ENCODE measurements around the gene RAMP3. TPM values are rescaled to one million over a fixed set of nuclear protein-coding genes. Genes with fewer than 3 reads are reported as not detected.

The RAMP3 gene
- total and polyA plus RNA-seq, 2 donors (not counting 1 experiment from before 2014, with no cell fraction given) = not detected

- H3K4me1 ChIP-seq (ENCODE audit: control insufficient read depth in 2 of 2, insufficient read depth in 2 of 2, low read length in 2 of 2) = peaks cover 12 to 17% of the 10 kb centered on the region in 2 donors
- H3K9ac ChIP-seq (ENCODE audit: low read length) = no peak overlapping the region
- no peaks in the 10 kb centered on the region for H3K79me2 ChIP-seq (ENCODE audit: control insufficient read depth, insufficient read depth, low read length)
- H4K20me1 ChIP-seq (ENCODE audit: control insufficient read depth, insufficient read depth, low read length, poor library complexity, severe bottlenecking) = no peaks in the 10 kb centered on the region
- no peak overlapping the region for H3K27ac Mint-ChIP-seq
- H3K9me3 Mint-ChIP-seq (ENCODE audit: insufficient read depth) = no peaks in the 10 kb centered on the region
- ChIA-PET CTCF (interaction anchor here (1.5 to 4.5 kb wide), 3 partner anchors 103 to 698 kb away, joined by 5 to 27 read pairs (median 10); no protein-coding TSS in a partner anchor), POLR2A (no interaction called here)
- H3K27ac ChIP-seq (ENCODE audit: low read length in 2 of 2) = no peak overlapping the region
- H3K36me3 ChIP-seq (replicated peaks in 1 of 2; ENCODE audit: control extremely low read depth in 1 of 2, control insufficient read depth in 1 of 2, extremely low read depth in 1 of 2, insufficient read depth in 2 of 2, low read length in 1 of 2) = no peaks in the 10 kb centered on the region
- H3K4me2 ChIP-seq (replicated peaks; ENCODE audit: low read depth, low read length, poor library complexity, severe bottlenecking) = peak overlapping the region; percentile 52
- intact Hi-C loops (cut with micrococcal nuclease) = no loop called here
- H3K4me3 ChIP-seq (ENCODE audit: control extremely low read depth in 1 of 5, extremely low read depth in 1 of 5, insufficient read depth in 1 of 5, low read depth in 2 of 5, low read length in 4 of 5) = no peak overlapping the region
- TF ChIP-seq EZH2 (IDR thresholded peaks at IDR 0.05; ENCODE audit: borderline replicate concordance, insufficient read depth, low read depth, low read length, poor library complexity, severe bottlenecking) (no peak), CTCF (IDR thresholded peaks at IDR 0.05) (no peak)
- DNase-seq (no peak), ATAC-seq (ENCODE audit: low read depth) (no peak)
- WGBS (ENCODE audit: insufficient coverage) = 92% methylated on average over 6 of the region's 8 CpGs
- H3K27me3 Mint-ChIP-seq = peaks cover 38% of the 10 kb centered on the region
- H3K9me3 ChIP-seq (ENCODE audit: control extremely low read depth in 1 of 3, control insufficient read depth in 2 of 3, insufficient read depth in 1 of 3, low read length in 2 of 3) = no peaks in the 10 kb centered on the region
- peaks cover 20% of the 10 kb centered on the region for H3K4me1 Mint-ChIP-seq
- no peak overlapping the region for H2AFZ ChIP-seq (ENCODE audit: insufficient read depth, low read depth, low read length, poor library complexity, severe bottlenecking)
- H3K27me3 ChIP-seq (replicated peaks in 1 of 4; ENCODE audit: control extremely low read depth in 1 of 4, control insufficient read depth in 3 of 4, insufficient read depth in 4 of 4, low read length in 3 of 4) = peaks cover 0 to 42% (median 13%) of the 10 kb centered on the region in 4 experiments
- H3K4me3 Mint-ChIP-seq = peak overlapping the region; percentile 1
Observed at GRCh38 chr7:45156516-45157272, 897 bp upstream of the RAMP3 start.

- H3K79me2 ChIP-seq (ENCODE audit: control insufficient read depth, insufficient read depth, low read length) = no peaks in the 10 kb centered on the region
- H3K36me3 ChIP-seq (replicated peaks in 1 of 2; ENCODE audit: control extremely low read depth in 1 of 2, control insufficient read depth in 1 of 2, extremely low read depth in 1 of 2, insufficient read depth in 2 of 2, low read length in 1 of 2) = no peaks in the 10 kb centered on the region
- peaks cover 42% of the 10 kb centered on the region for H3K27me3 Mint-ChIP-seq
- peaks cover 20% of the 10 kb centered on the region for H3K4me1 Mint-ChIP-seq
- no peak for TF ChIP-seq CTCF (IDR thresholded peaks at IDR 0.05)
- 9% methylated on average over 14 of the region's 14 CpGs for WGBS (ENCODE audit: insufficient coverage)
- no peaks in the 10 kb centered on the region for H3K9me3 ChIP-seq (ENCODE audit: control extremely low read depth in 1 of 3, control insufficient read depth in 2 of 3, insufficient read depth in 1 of 3, low read length in 2 of 3)
- H3K9me3 Mint-ChIP-seq (ENCODE audit: insufficient read depth) = no peaks in the 10 kb centered on the region
- ATAC-seq (ENCODE audit: low read depth) (no peak), DNase-seq (no peak)
- H3K4me2 ChIP-seq (replicated peaks; ENCODE audit: low read depth, low read length, poor library complexity, severe bottlenecking) = peak overlapping the region; percentile 52
- no peak overlapping the region for H3K27ac Mint-ChIP-seq
- H3K4me3 Mint-ChIP-seq = peak overlapping the region; percentile 1
- H4K20me1 ChIP-seq (ENCODE audit: control insufficient read depth, insufficient read depth, low read length, poor library complexity, severe bottlenecking) = no peaks in the 10 kb centered on the region
- H3K27me3 ChIP-seq (replicated peaks in 1 of 4; ENCODE audit: control extremely low read depth in 1 of 4, control insufficient read depth in 3 of 4, insufficient read depth in 4 of 4, low read length in 3 of 4) = peaks cover 0 to 42% (median 13%) of the 10 kb centered on the region in 4 experiments
- intact Hi-C loops (cut with micrococcal nuclease) = no loop called here
- ChIA-PET CTCF (interaction anchor here (1.5 kb wide), 1 partner anchor 697 kb away, joined by 5 read pairs; no protein-coding TSS in a partner anchor), POLR2A (interaction anchor here (0.9 kb wide), 1 partner anchor 1011 kb away, joined by 3 read pairs; no protein-coding TSS in a partner anchor)
- H2AFZ ChIP-seq (ENCODE audit: insufficient read depth, low read depth, low read length, poor library complexity, severe bottlenecking) = no peak overlapping the region
- H3K4me3 ChIP-seq (ENCODE audit: control extremely low read depth in 1 of 5, extremely low read depth in 1 of 5, insufficient read depth in 1 of 5, low read depth in 2 of 5, low read length in 4 of 5) = no peak overlapping the region
- no peak overlapping the region for H3K27ac ChIP-seq (ENCODE audit: low read length in 2 of 2)
- H3K4me1 ChIP-seq (ENCODE audit: control insufficient read depth in 2 of 2, insufficient read depth in 2 of 2, low read length in 2 of 2) = peaks cover 12 to 17% of the 10 kb centered on the region in 2 donors
- H3K9ac ChIP-seq (ENCODE audit: low read length) = no peak overlapping the region
Observed at GRCh38 chr7:45157286-45157652, 322 bp upstream of the RAMP3 start.

Data from B cell (primary cell).